Fibroblast of upper back skin (primary cell): ENCODE data around the gene ZNF524.

Experiments
- DNase-seq: peaks from one replicate; pipeline ENCODE4 v3.0.0-alpha.2; 2013

Gene ZNF524

GRCh38 chr19:55644191-55644833 is 44.2 kb downstream of the ZNF524 start:
- no peak for DNase-seq

GRCh38 chr19:55644842-55645511 is 44.9 kb downstream of the ZNF524 start:
- no peak for DNase-seq

GRCh38 chr19:55645512-55645881 is 45.4 kb downstream of the ZNF524 start:
- no peak for DNase-seq

- DNase-seq, result no peak
These were observed 47.0 kb downstream of the ZNF524 start for GRCh38 chr19:55646889-55647731.

- peak; percentile 72 for DNase-seq
These were observed 47.9 kb downstream of the ZNF524 start, which contains the start of gene CCDC106 for GRCh38 chr19:55647732-55648584. Gene CCDC106 (plus strand): TSS chr19:55648212. CDS start chr19:55649047, 835 bp downstream.

DNA sequence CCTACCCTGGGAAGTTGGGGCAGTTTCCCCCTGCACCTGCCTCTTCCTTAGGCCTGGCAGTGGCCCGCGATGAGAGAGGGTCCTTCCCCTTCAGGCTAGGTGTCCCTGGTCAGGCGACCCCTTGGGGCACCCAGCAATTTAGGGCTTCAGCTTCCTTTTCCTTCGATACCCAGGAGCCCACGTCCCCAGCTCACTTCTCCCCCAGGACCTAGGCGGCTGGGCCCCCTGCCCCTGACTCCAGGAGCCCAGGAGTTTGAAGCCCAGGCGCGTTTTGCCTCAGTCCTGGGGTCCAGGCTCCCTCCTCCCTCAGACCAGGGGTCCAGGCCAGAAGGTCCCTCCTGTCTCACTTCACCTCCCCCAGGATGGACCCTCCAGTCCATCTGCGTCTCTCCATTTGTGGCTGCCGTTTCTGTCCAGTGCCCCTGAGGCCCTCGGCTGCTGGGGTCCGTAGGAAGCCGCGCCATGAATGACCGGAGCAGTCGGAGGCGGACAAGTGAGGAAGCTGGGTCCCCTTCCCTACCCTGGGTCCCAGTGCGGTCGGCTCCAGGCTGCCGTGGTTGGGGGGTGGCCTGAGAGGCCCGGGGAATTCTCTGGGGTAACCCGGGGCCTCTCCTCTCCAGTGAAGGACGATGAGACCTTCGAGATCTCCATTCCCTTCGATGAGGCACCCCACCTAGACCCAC is 48.6 kb downstream of the ZNF524 start:
- DNase-seq, result no peak

- no peak for DNase-seq
These were observed 49.4 kb downstream of the ZNF524 start for GRCh38 chr19:55649268-55650125.

- no peak for DNase-seq
These were observed 50.1 kb downstream of the ZNF524 start for GRCh38 chr19:55650126-55650557.

- no peak for DNase-seq
These were observed 50.6 kb downstream of the ZNF524 start for GRCh38 chr19:55650602-55651230.

GRCh38 chr19:55651236-55651635 is 51.1 kb downstream of the ZNF524 start:
- DNase-seq, result no peak

- DNase-seq, result no peak
These were observed 52.4 kb downstream of the ZNF524 start for GRCh38 chr19:55652311-55653128.
